IMR-90 (cell line): ENCODE measurements around the gene DUSP14. TPM values are rescaled to one million over a fixed set of nuclear protein-coding genes. Genes with fewer than 3 reads are reported as not detected.

Experiments
- ATAC-seq: fragments of 200-7000 bp; cut with Tn5 transposase; 2 replicates; pipeline ENCODE4 v1.9.1; 2020; ENCODE audit warnings: low read depth, mild to moderate bottlenecking, moderate library complexity
- BruUV-seq: library from RNA; stranded (reverse); fragments of 400-500 nt; replicated peaks from 2 replicates; lab custom pipeline; 2021; lab: Mats Ljungman, UMichigan
- CTCF ChIA-PET: fragments of 300-600 bp; formaldehyde crosslinking; extraction: SDS; loops from one replicate; lab custom pipeline; 2021; ENCODE audit warnings: antibody characterized with exemption; lab: Yijun Ruan, JAX
- POLR2A ChIA-PET: fragments of 300-600 bp; sonication (Branson Sonifier 250); formaldehyde crosslinking; loops from one replicate; lab custom pipeline; 2022; ENCODE audit warnings: antibody characterized with exemption; ENCODE audit not compliant: unreplicated experiment; lab: Charles Lee
- DNase-seq: peaks from one replicate; pipeline ENCODE4 v3.0.0; 2013
- H2AFZ ChIP-seq: replicated peaks from 2 replicates; pipeline ENCODE3; 2013; ENCODE audit warnings: low read length, mild to moderate bottlenecking; ENCODE audit not compliant: poor library complexity
- H2AK5ac ChIP-seq: 2 replicates; pipeline ENCODE4 v1.6.1; 2013; ENCODE audit warnings: low read depth, low read length, inconsistent platforms
- H2AK9ac ChIP-seq: replicated peaks from 2 replicates; pipeline ENCODE3; 2013; ENCODE audit warnings: mild to moderate bottlenecking, low read depth, low read length, moderate library complexity; ENCODE audit not compliant: poor library complexity
- H2BK120ac ChIP-seq: 2 replicates; pipeline ENCODE4 v1.6.1; 2013; ENCODE audit warnings: low read depth, low read length, inconsistent platforms
- H2BK15ac ChIP-seq: 3 replicates; pipeline ENCODE4 v1.6.1; 2013; ENCODE audit warnings: low read depth, low read length, inconsistent platforms
- H2BK20ac ChIP-seq: 2 replicates; pipeline ENCODE4 v1.6.1; 2013; ENCODE audit warnings: low read depth, mild to moderate bottlenecking, inconsistent platforms, low read length, moderate library complexity
- H2BK5ac ChIP-seq: 2 replicates; pipeline ENCODE4 v1.6.1; 2013; ENCODE audit warnings: mild to moderate bottlenecking, low read depth, low read length, inconsistent platforms; ENCODE audit not compliant: poor library complexity, severe bottlenecking
- H3K14ac ChIP-seq: replicated peaks from 2 replicates; pipeline ENCODE4 v1.6.1; 2013; ENCODE audit warnings: low read depth, low read length, inconsistent platforms
- H3K18ac ChIP-seq: 2 replicates; pipeline ENCODE4 v1.6.1; 2013; ENCODE audit warnings: low read depth, low read length, control low read depth
- H3K23ac ChIP-seq: 2 replicates; pipeline ENCODE4 v1.6.1; 2013; ENCODE audit warnings: low read depth, low read length, inconsistent platforms
- H3K27ac ChIP-seq: 2 replicates; pipeline ENCODE4 v1.5.1; 2013; ENCODE audit warnings: mild to moderate bottlenecking, control low read depth, low read length; ENCODE audit not compliant: insufficient read depth
- H3K27me3 ChIP-seq: 2 replicates; pipeline ENCODE4 v1.6.1; 2013; ENCODE audit warnings: low read length; ENCODE audit not compliant: control insufficient read depth, insufficient read depth
- H3K36me3 ChIP-seq: 2 replicates; pipeline ENCODE4 v1.6.1; 2013; ENCODE audit warnings: low read length, mixed read lengths; ENCODE audit not compliant: control insufficient read depth, insufficient read depth
- H3K4ac ChIP-seq: 2 replicates; pipeline ENCODE4 v1.6.1; 2013; ENCODE audit warnings: low read depth, low read length, inconsistent platforms
- H3K4me1 ChIP-seq: 2 replicates; pipeline ENCODE4 v1.6.1; 2013; ENCODE audit warnings: low read length, mixed read lengths; ENCODE audit not compliant: control insufficient read depth, insufficient read depth
- H3K4me2 ChIP-seq: 2 replicates; pipeline ENCODE4 v1.6.1; 2013; ENCODE audit warnings: low read depth, mild to moderate bottlenecking, control low read depth, low read length, moderate library complexity
- H3K4me3 ChIP-seq: 2 replicates; pipeline ENCODE4 v1.5.1; 2013; ENCODE audit warnings: low read depth, mild to moderate bottlenecking, control low read depth, low read length, moderate library complexity; ENCODE audit not compliant: insufficient read depth
- H3K56ac ChIP-seq: 2 replicates; pipeline ENCODE4 v1.6.1; 2013; ENCODE audit warnings: low read length, inconsistent platforms; ENCODE audit not compliant: insufficient read depth; ENCODE audit errors: extremely low read depth
- H3K79me1 ChIP-seq, 2 experiments: 2 replicates each; pipeline ENCODE4 v1.6.1; 2013; ENCODE audit warnings: low read length in 2 of 2, inconsistent platforms in 1 of 2, low read depth in 1 of 2
- H3K9ac ChIP-seq: 2 replicates; pipeline ENCODE4 v1.6.1; 2013; ENCODE audit warnings: low read depth, low read length, control low read depth
- H3K9me1 ChIP-seq: 2 replicates; pipeline ENCODE4 v1.6.1; 2013; ENCODE audit warnings: low read length, inconsistent platforms; ENCODE audit not compliant: insufficient read depth
- H3K9me3 ChIP-seq: 2 replicates; pipeline ENCODE4 v1.6.1; 2013; ENCODE audit warnings: low read length; ENCODE audit not compliant: control insufficient read depth, insufficient read depth
- H4K20me1 ChIP-seq: 2 replicates; pipeline ENCODE4 v1.6.1; 2013; ENCODE audit warnings: low read length, inconsistent platforms; ENCODE audit not compliant: insufficient read depth
- H4K5ac ChIP-seq: 2 replicates; pipeline ENCODE4 v1.6.1; 2013; ENCODE audit warnings: mild to moderate bottlenecking, low read depth, low read length, control low read depth
- H4K8ac ChIP-seq, 2 experiments: 2 replicates each; pipeline ENCODE4 v1.6.1; 2013; ENCODE audit warnings: low read depth in 2 of 2, low read length in 2 of 2, control low read depth in 1 of 2, inconsistent platforms in 1 of 2
- H4K91ac ChIP-seq: 2 replicates; pipeline ENCODE4 v1.6.1; 2013; ENCODE audit warnings: low read depth, low read length, inconsistent platforms; ENCODE audit not compliant: insufficient read depth
- BHLHE40 ChIP-seq: fragments of 150-350 bp; IDR thresholded peaks from 2 replicates; pipeline ENCODE4 v1.6.1; 2016; ENCODE audit warnings: mild to moderate bottlenecking, low read depth, low read length
- CEBPB ChIP-seq: IDR thresholded peaks from 2 replicates; pipeline ENCODE4 v1.6.1; 2012; ENCODE audit warnings: low read depth, low read length, improper control_type of control experiment
- CHD1 ChIP-seq: IDR thresholded peaks from 2 replicates; pipeline ENCODE4 v1.6.1; 2012; ENCODE audit warnings: low read depth, low read length, improper control_type of control experiment
- FOS ChIP-seq: fragments of 150-350 bp; IDR thresholded peaks from 2 replicates; pipeline ENCODE4 v1.6.1; 2016; ENCODE audit warnings: low read depth, low read length
- MAFK ChIP-seq: IDR thresholded peaks from 2 replicates; pipeline ENCODE4 v1.6.1; 2012; ENCODE audit warnings: low read depth, low read length, improper control_type of control experiment
- MAZ ChIP-seq: IDR thresholded peaks from 2 replicates; pipeline ENCODE4 v1.6.1; 2012; ENCODE audit warnings: low read depth, mild to moderate bottlenecking, low read length, improper control_type of control experiment, moderate library complexity, borderline replicate concordance
- MXI1 ChIP-seq: IDR thresholded peaks from 2 replicates; pipeline ENCODE4 v1.6.1; 2012; ENCODE audit warnings: low read depth, mild to moderate bottlenecking, low read length, moderate library complexity, borderline replicate concordance
- NFE2L2 ChIP-seq: fragments of 150-350 bp; IDR thresholded peaks from 2 replicates; pipeline ENCODE4 v1.6.1; 2016; ENCODE audit warnings: low read depth, mild to moderate bottlenecking, low read length
- POLR2A ChIP-seq: IDR thresholded peaks from 2 replicates; pipeline ENCODE4 v1.6.1; 2012; ENCODE audit warnings: mild to moderate bottlenecking, low read depth, low read length
- RAD21 ChIP-seq: IDR thresholded peaks from 2 replicates; pipeline ENCODE4 v1.6.1; 2012; ENCODE audit warnings: low read length, improper control_type of control experiment
- RCOR1 ChIP-seq: IDR thresholded peaks from 2 replicates; pipeline ENCODE4 v1.6.1; 2012; ENCODE audit warnings: mild to moderate bottlenecking, low read length, improper control_type of control experiment; ENCODE audit not compliant: insufficient replicate concordance
- RFX5 ChIP-seq: IDR thresholded peaks from 2 replicates; pipeline ENCODE4 v1.8.0; 2012; ENCODE audit warnings: low read depth, mild to moderate bottlenecking, low read length, moderate library complexity
- SMC3 ChIP-seq: fragments of 150-350 bp; IDR thresholded peaks from 2 replicates; pipeline ENCODE4 v1.6.1; 2016; ENCODE audit warnings: low read depth, mild to moderate bottlenecking, antibody characterized with exemption, low read length, moderate library complexity
- USF2 ChIP-seq: fragments of 150-350 bp; IDR thresholded peaks from 2 replicates; pipeline ENCODE4 v1.6.1; 2017; ENCODE audit warnings: mild to moderate bottlenecking, antibody characterized with exemption, low read length, low read depth
- WGBS, 2 experiments: methylation state at CpG; one replicate each; pipeline versions ENCODE4 v1.1.5 to v1.1.7; 2013; ENCODE audit warnings: missing lambda C conversion rate in 2 of 2; ENCODE audit not compliant: insufficient read length in 1 of 2; ENCODE audit errors: extremely low coverage in 2 of 2; 5-methylcytosine and 5-hydroxymethylcytosine counted together
- dilution Hi-C: fragments of 300-500 bp; cut with HindIII; formaldehyde crosslinking; loops from one replicate; pipeline ENCODE4 v1.14.3; 2018; ENCODE audit warnings: low sequenced_read_pairs; ENCODE audit not compliant: unreplicated experiment
- in situ Hi-C: fragments of 300-500 bp; cut with MboI; formaldehyde crosslinking; loops from 3 replicates; pipeline ENCODE4 v1.14.3; 2019; ENCODE audit warnings: low sequenced_read_pairs, inconsistent platforms, mixed read lengths
- intact Hi-C: fragments of 100-400 bp; cut with micrococcal nuclease; formaldehyde crosslinking; loops from 2 replicates; pipeline ENCODE4 v1.10.0; 2022
- polyA plus RNA-seq, 3 experiments: library from polyadenylated mRNA; depleted of rRNA; stranded (reverse); fragments of >200 nt; gene quantifications; 2 replicates each; pipeline ENCODE4 v1.2.3, GENCODE V29; 2012; ENCODE audit warnings: low replicate concordance in 1 of 3
- total RNA-seq: library from RNA; depleted of rRNA; stranded (reverse); fragments of >200 nt; gene quantifications from 2 replicates; pipeline ENCODE4 v1.2.3, GENCODE V29; 2012
- TF ChIP-seq, protein P1 (sequence below): conservative IDR thresholded peaks from 2 replicates; pipeline ENCODE4 v1.5.1; 2012; ENCODE audit warnings: mild to moderate bottlenecking, low read depth, low read length, improper control_type of control experiment
- TF ChIP-seq, protein P2 (sequence below): fragments of 150-350 bp; IDR thresholded peaks from 2 replicates; pipeline ENCODE4 v1.6.1; 2016; ENCODE audit warnings: low read depth, mild to moderate bottlenecking, low read length, moderate library complexity, borderline replicate concordance

The DUSP14 gene
- total and polyA plus RNA-seq, 2 of the 4 experiments (the other 2 are of a cell fraction) = 97.5 to 127 TPM

- H4K20me1 ChIP-seq = no peaks in the 10 kb centered on the region
- peaks cover 3% of the 10 kb centered on the region; the same call in 1 of the 2 replicates for H3K9me1 ChIP-seq
- no peaks in the 10 kb centered on the region for H3K27me3 ChIP-seq
- H3K56ac ChIP-seq = no peak overlapping the region
- POLR2A ChIA-PET = no interaction called here
- no peak overlapping the region for H3K4me3 ChIP-seq
- dilution Hi-C loops = no loop called here
- H3K36me3 ChIP-seq = peaks cover 24% of the 10 kb centered on the region
- no peak overlapping the region for H3K18ac ChIP-seq
- no peak overlapping the region for H3K4me2 ChIP-seq
- no CpG with 5 or more reads among the region's 3 CpGs for WGBS, 2 experiments
- no TSS peak for BruUV-seq
- no peak overlapping the region for H3K9ac ChIP-seq
- no peaks in the 10 kb centered on the region for H3K9me3 ChIP-seq
- CTCF ChIA-PET = interaction anchor here (0.6 to 0.9 kb wide), 2 partner anchors 14 to 95 kb away, joined by 3 to 12 read pairs; no protein-coding TSS in a partner anchor
- H4K91ac ChIP-seq = no peak overlapping the region
- H4K5ac ChIP-seq = no peak overlapping the region
- DNase-seq (no peak), ATAC-seq (no peak)
- no peak overlapping the region for H3K14ac ChIP-seq
- in situ Hi-C loops = no loop called here
- H3K27ac ChIP-seq = no peak overlapping the region
- no peak overlapping the region for H4K8ac ChIP-seq
- no peak overlapping the region for H2BK120ac ChIP-seq
- 0 out of 2 replicates have a peak, but pooled peaks cover 2% of the 10 kb centered on the region for H3K4me1 ChIP-seq
- TF ChIP-seq USF2 (no peak), MAZ (no peak), CEBPB (no peak), RCOR1 (no peak), SMC3 (no peak), RFX5 (no peak), CHD1 (no peak), MAFK (no peak), POLR2A (no peak), FOS (no peak), MXI1 (no peak), RAD21 (no peak), BHLHE40 (no peak), NFE2L2 (no peak)
- TF ChIP-seq, protein P1, sequence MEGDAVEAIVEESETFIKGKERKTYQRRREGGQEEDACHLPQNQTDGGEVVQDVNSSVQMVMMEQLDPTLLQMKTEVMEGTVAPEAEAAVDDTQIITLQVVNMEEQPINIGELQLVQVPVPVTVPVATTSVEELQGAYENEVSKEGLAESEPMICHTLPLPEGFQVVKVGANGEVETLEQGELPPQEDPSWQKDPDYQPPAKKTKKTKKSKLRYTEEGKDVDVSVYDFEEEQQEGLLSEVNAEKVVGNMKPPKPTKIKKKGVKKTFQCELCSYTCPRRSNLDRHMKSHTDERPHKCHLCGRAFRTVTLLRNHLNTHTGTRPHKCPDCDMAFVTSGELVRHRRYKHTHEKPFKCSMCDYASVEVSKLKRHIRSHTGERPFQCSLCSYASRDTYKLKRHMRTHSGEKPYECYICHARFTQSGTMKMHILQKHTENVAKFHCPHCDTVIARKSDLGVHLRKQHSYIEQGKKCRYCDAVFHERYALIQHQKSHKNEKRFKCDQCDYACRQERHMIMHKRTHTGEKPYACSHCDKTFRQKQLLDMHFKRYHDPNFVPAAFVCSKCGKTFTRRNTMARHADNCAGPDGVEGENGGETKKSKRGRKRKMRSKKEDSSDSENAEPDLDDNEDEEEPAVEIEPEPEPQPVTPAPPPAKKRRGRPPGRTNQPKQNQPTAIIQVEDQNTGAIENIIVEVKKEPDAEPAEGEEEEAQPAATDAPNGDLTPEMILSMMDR = no peak
- TF ChIP-seq, protein P2, sequence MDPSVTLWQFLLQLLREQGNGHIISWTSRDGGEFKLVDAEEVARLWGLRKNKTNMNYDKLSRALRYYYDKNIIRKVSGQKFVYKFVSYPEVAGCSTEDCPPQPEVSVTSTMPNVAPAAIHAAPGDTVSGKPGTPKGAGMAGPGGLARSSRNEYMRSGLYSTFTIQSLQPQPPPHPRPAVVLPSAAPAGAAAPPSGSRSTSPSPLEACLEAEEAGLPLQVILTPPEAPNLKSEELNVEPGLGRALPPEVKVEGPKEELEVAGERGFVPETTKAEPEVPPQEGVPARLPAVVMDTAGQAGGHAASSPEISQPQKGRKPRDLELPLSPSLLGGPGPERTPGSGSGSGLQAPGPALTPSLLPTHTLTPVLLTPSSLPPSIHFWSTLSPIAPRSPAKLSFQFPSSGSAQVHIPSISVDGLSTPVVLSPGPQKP = no peak
- H3K4ac ChIP-seq = no peak overlapping the region
- no peak overlapping the region for H2AK5ac ChIP-seq
- no peak overlapping the region for H2BK15ac ChIP-seq
- no peak overlapping the region for H3K23ac ChIP-seq
- H3K79me1 ChIP-seq = peaks cover 17 to 32% of the 10 kb centered on the region in 2 experiments
- no peak overlapping the region for H2AK9ac ChIP-seq
- H2BK5ac ChIP-seq = no peak overlapping the region
- H2BK20ac ChIP-seq = no peak overlapping the region
- no peak overlapping the region for H2AFZ ChIP-seq
- intact Hi-C loops = no loop called here
These were observed 65.7 kb downstream of the DUSP14 start for GRCh38 chr17:37555386-37555785.
